Right ventricle myocardium superior (tissue), 1 donor: ENCODE measurements around the gene DDAH1. TPM values are rescaled to one million over a fixed set of nuclear protein-coding genes. Genes with fewer than 3 reads are reported as not detected.

Experiments
- ATAC-seq: fragments of 200-7000 bp; cut with Tn5 transposase; one replicate; pipeline ENCODE4 v1.9.1; 2020; ENCODE audit warnings: mild to moderate bottlenecking; ENCODE audit not compliant: poor library complexity
- DNase-seq: peaks from one replicate; pipeline ENCODE4 v3.0.0-alpha.2; 2020
- intact Hi-C: fragments of 100-400 bp; cut with DNase I; formaldehyde crosslinking; loops from one replicate; pipeline ENCODE4 v1.11.2; 2022
- total RNA-seq: library from RNA; stranded (reverse); fragmentation: NEBNext Ultra II Directional; extraction: Animal tissue kit (Norgen Biotek cat#: 25700); gene quantifications from one replicate; pipeline ENCODE4 v1.2.1, GENCODE V29; 2021
- donor health status: DM: no; HTN: yes; CAD: no; lungs with severe emphysema.

Gene DDAH1
- total RNA-seq, 1 donor from 2014 or later: 3.5 TPM

GRCh38 chr1:85274969-85275453 is 189.9 kb downstream of the DDAH1 start:
- intact Hi-C loops: no loop called here
- DNase-seq (no peak), ATAC-seq (no peak)

- intact Hi-C loops: no loop called here
- ATAC-seq: no peak
- no peak for DNase-seq
These were observed 191.6 kb downstream of the DDAH1 start for GRCh38 chr1:85273397-85273796.

GRCh38 chr1:85268801-85269585 is 196.0 kb downstream of the DDAH1 start:
- peak; percentile 13 for ATAC-seq
- intact Hi-C loops: no loop called here
- DNase-seq: no peak

Other genes with a start within 250 kb of the DDAH1 start
- gene C1orf52, start 205.5 kb downstream of the DDAH1 start, total RNA-seq: 17.8 TPM
- 7.9 TPM for gene BCL10, start 188.5 kb downstream of the DDAH1 start, total RNA-seq
- gene CCN1, start 115.6 kb upstream of the DDAH1 start, total RNA-seq: 29.4 TPM
- 8.2 TPM for gene ZNHIT6, start 243.3 kb upstream of the DDAH1 start, total RNA-seq